GM20000 (cell line): ENCODE measurements around the gene GLI3.

Source experiments
- DNase-seq: peaks from one replicate; pipeline ENCODE4 v3.0.0; 2012; ENCODE audit warnings: low spot score
- TF ChIP-seq, protein P1 (sequence below): IDR thresholded peaks from 2 replicates; pipeline ENCODE4 v1.5.1; 2012; ENCODE audit warnings: mild to moderate bottlenecking, control low read depth; ENCODE audit errors: extremely low read depth, missing control alignments

The GLI3 gene

GRCh38 chr7:41992881-41993867 is 243.8 kb downstream of the GLI3 start:
- TF ChIP-seq, protein P1, sequence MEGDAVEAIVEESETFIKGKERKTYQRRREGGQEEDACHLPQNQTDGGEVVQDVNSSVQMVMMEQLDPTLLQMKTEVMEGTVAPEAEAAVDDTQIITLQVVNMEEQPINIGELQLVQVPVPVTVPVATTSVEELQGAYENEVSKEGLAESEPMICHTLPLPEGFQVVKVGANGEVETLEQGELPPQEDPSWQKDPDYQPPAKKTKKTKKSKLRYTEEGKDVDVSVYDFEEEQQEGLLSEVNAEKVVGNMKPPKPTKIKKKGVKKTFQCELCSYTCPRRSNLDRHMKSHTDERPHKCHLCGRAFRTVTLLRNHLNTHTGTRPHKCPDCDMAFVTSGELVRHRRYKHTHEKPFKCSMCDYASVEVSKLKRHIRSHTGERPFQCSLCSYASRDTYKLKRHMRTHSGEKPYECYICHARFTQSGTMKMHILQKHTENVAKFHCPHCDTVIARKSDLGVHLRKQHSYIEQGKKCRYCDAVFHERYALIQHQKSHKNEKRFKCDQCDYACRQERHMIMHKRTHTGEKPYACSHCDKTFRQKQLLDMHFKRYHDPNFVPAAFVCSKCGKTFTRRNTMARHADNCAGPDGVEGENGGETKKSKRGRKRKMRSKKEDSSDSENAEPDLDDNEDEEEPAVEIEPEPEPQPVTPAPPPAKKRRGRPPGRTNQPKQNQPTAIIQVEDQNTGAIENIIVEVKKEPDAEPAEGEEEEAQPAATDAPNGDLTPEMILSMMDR: no peak
- DNase-seq: no peak

DNA sequence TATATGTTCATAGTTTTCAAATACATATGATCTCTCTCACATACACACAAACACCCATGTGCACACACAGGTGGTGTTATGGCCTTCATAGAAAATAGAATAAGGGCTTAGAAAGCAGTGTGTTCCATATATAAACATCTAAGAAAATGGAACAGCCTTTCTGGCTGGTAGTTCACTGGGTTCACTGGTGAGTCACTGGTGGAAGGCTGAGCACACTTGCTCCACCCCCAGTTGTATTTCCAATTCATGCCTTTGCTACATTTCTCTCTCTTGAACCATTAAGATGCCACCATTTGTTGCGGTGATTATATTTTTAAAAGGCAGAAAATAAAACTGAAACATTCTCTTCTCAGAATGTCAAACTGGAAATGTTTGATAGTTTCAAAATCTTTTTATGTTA is 252.1 kb downstream of the GLI3 start:
- no peak for DNase-seq
- TF ChIP-seq, protein P1: no peak

GRCh38 chr7:41981046-41982040 is 255.7 kb downstream of the GLI3 start:
- TF ChIP-seq, protein P1: no peak
- no peak for DNase-seq

DNA sequence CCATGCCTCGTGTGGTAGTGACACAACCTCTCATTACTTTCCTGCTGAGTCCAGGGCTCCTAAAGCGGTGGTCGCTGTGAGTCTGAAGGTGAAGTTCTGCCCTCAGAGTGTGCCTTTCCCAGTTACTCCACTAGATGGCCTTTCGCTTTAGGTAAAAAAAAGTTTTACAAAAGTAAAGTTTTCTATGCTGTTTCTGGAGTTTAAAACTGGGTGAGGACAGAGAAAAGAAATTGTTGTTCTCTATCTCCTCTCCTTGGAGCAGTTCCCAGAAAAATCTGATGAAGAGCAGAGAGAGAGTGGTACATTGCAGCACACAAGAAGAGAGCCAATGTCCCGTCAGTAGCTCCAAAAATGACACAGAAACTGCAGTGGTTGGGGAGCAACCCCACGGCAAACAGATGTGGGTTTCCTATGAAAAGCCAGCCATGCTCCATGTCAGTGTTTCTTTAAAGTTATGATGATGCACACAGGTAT is 257.1 kb downstream of the GLI3 start:
- TF ChIP-seq, protein P1: peak; percentile 12

DNA sequence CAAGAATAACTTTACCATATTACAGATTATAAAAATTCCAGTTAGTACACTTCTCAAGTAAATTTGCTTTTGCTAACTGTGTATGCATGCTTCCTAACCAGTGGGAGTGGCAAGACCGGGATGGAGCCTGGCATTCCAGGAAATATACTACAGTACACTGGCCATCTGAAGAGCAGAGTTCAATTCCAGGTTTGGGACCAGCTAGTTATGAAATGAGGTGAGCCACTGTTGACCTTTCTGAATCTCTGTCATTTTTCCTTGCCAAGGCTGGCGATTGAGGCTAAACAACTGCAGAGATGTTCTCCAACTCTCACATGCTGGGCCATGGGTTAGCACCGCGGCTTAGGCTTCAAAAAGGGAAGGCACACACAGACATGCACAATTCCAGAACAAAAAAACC is 258.2 kb downstream of the GLI3 start:
- DNase-seq: no peak
- TF ChIP-seq, protein P1: no peak

More for the DNA sequence above, 257.1 kb downstream of the GLI3 start:
- DNase-seq: no peak

DNA sequence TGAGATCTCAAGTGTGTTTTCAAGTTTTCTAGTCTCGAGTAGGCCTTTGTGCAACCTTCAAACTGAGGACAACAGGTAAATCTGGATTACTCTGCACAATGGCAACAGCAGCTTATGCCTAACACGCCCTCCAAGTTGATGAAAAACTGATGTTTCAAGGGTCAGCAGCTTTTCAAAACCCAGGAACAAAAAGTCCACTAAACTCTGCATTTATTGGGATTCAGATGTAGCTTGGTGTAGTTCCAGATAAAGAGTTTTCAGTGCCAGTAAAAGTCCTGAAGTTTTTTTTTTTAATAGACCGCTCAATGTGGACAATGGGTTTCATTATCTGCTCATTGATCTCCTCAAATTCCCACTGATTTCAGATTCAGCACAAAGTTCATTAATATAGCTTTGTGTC is 259.3 kb downstream of the GLI3 start:
- DNase-seq: no peak
- TF ChIP-seq, protein P1: no peak
